A673 (cell line): ENCODE data around the gene SMIM13. TPM values are rescaled to one million over a fixed set of nuclear protein-coding genes. Genes with fewer than 3 reads are reported as not detected.

Source experiments
- BruUV-seq: library from RNA; stranded (reverse); fragments of 400-500 nt; replicated peaks from 2 replicates; lab custom pipeline; 2021; lab: Mats Ljungman, UMichigan
- CTCF ChIA-PET: fragments of 300-600 bp; sonication (Branson Sonifier 250); formaldehyde crosslinking; loops from one replicate; lab custom pipeline; 2022; ENCODE audit warnings: antibody characterized with exemption; lab: Charles Lee
- POLR2A ChIA-PET: fragments of 300-600 bp; sonication (Branson Sonifier 250); formaldehyde crosslinking; loops from one replicate; lab custom pipeline; 2022; ENCODE audit warnings: antibody characterized with exemption; ENCODE audit not compliant: low non-redundant PET; lab: Charles Lee
- DNase-seq: peaks from one replicate; pipeline ENCODE4 v3.0.0-alpha.2; 2015; ENCODE audit warnings: low spot score
- H3K27ac ChIP-seq: fragments of 200-600 bp; sonication (generic); 2 replicates; pipeline ENCODE4 v1.5.1; 2016; ENCODE audit warnings: mixed run types, low read depth, mild to moderate bottlenecking, mixed read lengths, antibody characterized with exemption, low read length; ENCODE audit not compliant: poor library complexity, severe bottlenecking
- H3K27me3 ChIP-seq: fragments of 200-600 bp; sonication (generic); replicated peaks from 2 replicates; pipeline ENCODE4 v1.6.1; 2017; ENCODE audit warnings: mixed run types, low read depth, mild to moderate bottlenecking, mixed read lengths, antibody characterized with exemption, low read length; ENCODE audit not compliant: insufficient read depth, poor library complexity
- H3K36me3 ChIP-seq: fragments of 200-600 bp; sonication (generic); 2 replicates; pipeline ENCODE4 v1.6.1; 2016; ENCODE audit warnings: mixed run types, mild to moderate bottlenecking, mixed read lengths, antibody characterized with exemption, low read length; ENCODE audit not compliant: insufficient read depth, poor library complexity, severe bottlenecking
- H3K4me1 ChIP-seq: fragments of 200-600 bp; sonication (generic); 2 replicates; pipeline ENCODE4 v1.6.1; 2017; ENCODE audit warnings: mixed run types, mild to moderate bottlenecking, mixed read lengths, antibody characterized with exemption, low read length; ENCODE audit not compliant: insufficient read depth, poor library complexity, severe bottlenecking
- H3K4me3 ChIP-seq: fragments of 200-600 bp; sonication (generic); 2 replicates; pipeline ENCODE4 v1.5.1; 2016; ENCODE audit warnings: low read depth, mixed run types, mild to moderate bottlenecking, mixed read lengths, low read length; ENCODE audit not compliant: poor library complexity, severe bottlenecking
- H3K9me3 ChIP-seq: fragments of 200-600 bp; sonication (generic); 2 replicates; pipeline ENCODE4 v1.6.1; 2016; ENCODE audit warnings: mixed run types, low read depth, mild to moderate bottlenecking, mixed read lengths, antibody characterized with exemption, low read length; ENCODE audit not compliant: poor library complexity, severe bottlenecking
- EZH2 ChIP-seq: fragments of 200-600 bp; sonication (generic); IDR thresholded peaks from 2 replicates; pipeline ENCODE4 v1.6.1; 2017; ENCODE audit warnings: borderline replicate concordance, low read depth, mild to moderate bottlenecking, mixed read lengths, antibody characterized with exemption, low read length; ENCODE audit not compliant: poor library complexity, severe bottlenecking
- intact Hi-C: fragments of 100-400 bp; cut with micrococcal nuclease; formaldehyde crosslinking; loops from one replicate; pipeline ENCODE4 v1.10.0; 2022; ENCODE audit not compliant: unreplicated experiment
- total RNA-seq: library from RNA; stranded (reverse); gene quantifications from 2 replicates; pipeline ENCODE4 v1.2.3, GENCODE V29; 2021
- TF ChIP-seq, protein P1 (sequence below): fragments of 300-800, 200-600 bp; sonication (generic); conservative IDR thresholded peaks from 2 replicates; pipeline ENCODE4 v1.5.1; 2017; ENCODE audit warnings: low read depth, mild to moderate bottlenecking, antibody characterized with exemption, low read length, moderate library complexity, mixed read lengths

SMIM13 gene
- total RNA-seq, 1 experiment from 2014 or later, result 18.9 TPM

DNA sequence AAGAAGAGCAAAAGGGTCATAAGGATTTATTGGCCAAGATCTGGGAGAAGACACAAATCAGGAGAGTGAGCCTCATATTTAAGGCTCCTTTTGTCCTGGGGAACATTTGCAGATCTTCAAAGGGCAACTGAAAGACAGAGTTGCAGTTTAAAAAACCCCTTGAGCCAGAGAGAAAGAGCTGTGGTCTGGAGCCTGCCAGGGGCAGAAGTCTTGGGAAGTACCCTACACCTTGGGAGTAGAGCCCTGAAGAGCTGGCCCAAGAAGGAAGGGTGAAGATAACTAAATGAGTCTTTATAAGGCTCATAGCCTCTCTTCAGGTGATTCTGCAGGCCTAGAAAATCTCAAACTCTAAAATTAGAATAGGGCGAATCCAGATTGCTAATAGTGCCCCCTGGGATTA is 57.9 kb downstream of the SMIM13 start:
- Histone ChIP-seq H3K27me3 (peaks cover 9% of the 10 kb centered on the region), H3K4me3 (no peak overlapping the region), H3K4me1 (peaks cover 17% of the 10 kb centered on the region), H3K9me3 (no peaks in the 10 kb centered on the region), H3K36me3 (no peaks in the 10 kb centered on the region), H3K27ac (no peak overlapping the region)
- BruUV-seq, result no TSS peak
- ChIA-PET POLR2A (interaction anchor here (0.8 kb wide), 1 partner anchor 81 kb away, joined by 7 read pairs; the partner anchor contains the start of gene NEDD9), CTCF (no interaction called here)
- intact Hi-C loops, result no loop called here
- TF ChIP-seq, protein P1, sequence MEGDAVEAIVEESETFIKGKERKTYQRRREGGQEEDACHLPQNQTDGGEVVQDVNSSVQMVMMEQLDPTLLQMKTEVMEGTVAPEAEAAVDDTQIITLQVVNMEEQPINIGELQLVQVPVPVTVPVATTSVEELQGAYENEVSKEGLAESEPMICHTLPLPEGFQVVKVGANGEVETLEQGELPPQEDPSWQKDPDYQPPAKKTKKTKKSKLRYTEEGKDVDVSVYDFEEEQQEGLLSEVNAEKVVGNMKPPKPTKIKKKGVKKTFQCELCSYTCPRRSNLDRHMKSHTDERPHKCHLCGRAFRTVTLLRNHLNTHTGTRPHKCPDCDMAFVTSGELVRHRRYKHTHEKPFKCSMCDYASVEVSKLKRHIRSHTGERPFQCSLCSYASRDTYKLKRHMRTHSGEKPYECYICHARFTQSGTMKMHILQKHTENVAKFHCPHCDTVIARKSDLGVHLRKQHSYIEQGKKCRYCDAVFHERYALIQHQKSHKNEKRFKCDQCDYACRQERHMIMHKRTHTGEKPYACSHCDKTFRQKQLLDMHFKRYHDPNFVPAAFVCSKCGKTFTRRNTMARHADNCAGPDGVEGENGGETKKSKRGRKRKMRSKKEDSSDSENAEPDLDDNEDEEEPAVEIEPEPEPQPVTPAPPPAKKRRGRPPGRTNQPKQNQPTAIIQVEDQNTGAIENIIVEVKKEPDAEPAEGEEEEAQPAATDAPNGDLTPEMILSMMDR, result no peak
- no peak for TF ChIP-seq EZH2
- DNase-seq, result no peak

- TF ChIP-seq, protein P1, result no peak
- no peak for TF ChIP-seq EZH2
- Histone ChIP-seq H3K27me3 (peaks cover 9% of the 10 kb centered on the region), H3K4me1 (peaks cover 17% of the 10 kb centered on the region), H3K9me3 (no peaks in the 10 kb centered on the region), H3K4me3 (no peak overlapping the region), H3K27ac (no peak overlapping the region), H3K36me3 (no peaks in the 10 kb centered on the region)
- CTCF ChIA-PET, result no interaction called here
- BruUV-seq, result no TSS peak
- peak; percentile 80 for DNase-seq
- POLR2A ChIA-PET, result no interaction called here
- intact Hi-C loops, result no loop called here
These were observed 58.9 kb downstream of the SMIM13 start for GRCh38 chr6:11152581-11152980.

GRCh38 chr6:11153447-11153846 is 59.8 kb downstream of the SMIM13 start:
- Histone ChIP-seq H3K27ac (no peak overlapping the region), H3K27me3 (peaks cover 9% of the 10 kb centered on the region), H3K9me3 (no peaks in the 10 kb centered on the region), H3K36me3 (no peaks in the 10 kb centered on the region), H3K4me3 (no peak overlapping the region), H3K4me1 (peaks cover 17% of the 10 kb centered on the region)
- POLR2A ChIA-PET, result no interaction called here
- CTCF ChIA-PET, result no interaction called here
- no peak for DNase-seq
- TF ChIP-seq EZH2, result no peak
- TF ChIP-seq, protein P1, result no peak
- intact Hi-C loops, result no loop called here
- BruUV-seq, result no TSS peak
